Measurements from ENCODE around the gene NPY4R. TPM values are rescaled to one million over a fixed set of nuclear protein-coding genes. Genes with fewer than 3 reads are reported as not detected.
"Not testable (repeated sequence)": the region's sequence is repeated elsewhere in the genome, so short reads cannot be mapped to it uniquely, and the experiment has no call there.

NPY4R gene
- total and polyA plus RNA-seq, 2 donors (not counting 3 experiments of a cell fraction or from before 2014, with no cell fraction given), result not detected

DNA sequence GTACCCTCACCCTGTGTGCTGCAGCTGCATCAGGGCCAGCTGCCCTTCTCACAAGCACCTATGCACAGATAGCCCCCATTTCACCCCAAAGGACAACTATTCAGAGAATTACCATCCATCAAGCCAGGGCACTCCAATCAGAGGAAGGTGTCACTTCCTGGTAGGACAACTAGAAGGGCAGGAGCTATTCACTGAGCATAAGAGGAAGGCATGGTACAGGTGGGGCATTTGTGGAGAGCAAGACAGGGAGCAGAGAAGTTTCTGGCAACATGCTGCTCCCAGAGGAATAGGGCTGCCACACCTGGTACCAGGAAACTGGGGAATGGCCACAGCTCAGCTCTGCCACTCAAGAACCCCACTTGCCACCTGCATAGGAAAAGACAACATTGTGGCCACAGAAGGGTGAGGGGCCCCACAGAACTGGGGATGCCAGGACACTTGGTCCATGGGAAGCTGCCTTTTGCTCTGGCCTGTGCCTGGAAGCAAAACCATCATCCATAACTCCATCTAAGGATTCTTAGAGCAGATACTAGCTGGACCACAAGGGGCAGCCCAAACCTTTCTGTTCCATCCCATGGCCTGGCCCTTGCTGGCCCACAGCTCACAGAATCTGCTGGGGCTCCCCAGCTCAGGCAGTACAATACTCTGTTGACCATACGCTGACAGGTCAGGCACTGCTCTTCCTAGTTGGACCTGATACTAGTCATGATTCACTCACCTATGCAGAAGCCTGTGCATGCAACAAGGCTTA lies 25.8 kb upstream of the NPY4R start:
- POLR2A ChIA-PET; H3K27me3 ChIP-seq (ENCODE audit: control insufficient read depth in 2 of 2, insufficient read depth in 2 of 2, low read length in 2 of 2); H3K36me3 ChIP-seq (ENCODE audit: control insufficient read depth in 2 of 2, extremely low read depth in 1 of 2, insufficient read depth in 2 of 2, low read length in 2 of 2); H3K9me1 ChIP-seq (replicated peaks; ENCODE audit: control insufficient read depth, extremely low read depth, insufficient read depth, low read length); H3K4me1 ChIP-seq (ENCODE audit: control insufficient read depth, extremely low read depth, insufficient read depth, low read length); H3K9me3 ChIP-seq (replicated peaks; ENCODE audit: control insufficient read depth, insufficient read depth, low read length); FAIRE-seq; CTCF ChIA-PET; H3K4me3 ChIP-seq (replicated peaks in 1 of 3; ENCODE audit: insufficient read depth in 1 of 3, low read depth in 1 of 3, low read length in 3 of 3); H3K4me2 ChIP-seq (ENCODE audit: insufficient read depth, low read length); DNase-seq (ENCODE audit: low read depth, low spot score); H3K27ac ChIP-seq (ENCODE audit: insufficient read depth, low read depth, low read length); H3K79me2 ChIP-seq (ENCODE audit: control insufficient read depth, insufficient read depth, low read length); H3K9ac ChIP-seq (replicated peaks; ENCODE audit: extremely low read depth, insufficient read depth, low read length); dilution Hi-C loops (cut with MboI; ENCODE audit: extremely low pct_ligation_motif_present, low sequenced_read_pairs); H2AFZ ChIP-seq (ENCODE audit: low read depth, low read length); H4K20me1 ChIP-seq (replicated peaks; ENCODE audit: control insufficient read depth, extremely low read depth, insufficient read depth, low read length); BruUV-seq (replicated peaks); intact Hi-C loops (cut with micrococcal nuclease): not testable (repeated sequence)

DNA sequence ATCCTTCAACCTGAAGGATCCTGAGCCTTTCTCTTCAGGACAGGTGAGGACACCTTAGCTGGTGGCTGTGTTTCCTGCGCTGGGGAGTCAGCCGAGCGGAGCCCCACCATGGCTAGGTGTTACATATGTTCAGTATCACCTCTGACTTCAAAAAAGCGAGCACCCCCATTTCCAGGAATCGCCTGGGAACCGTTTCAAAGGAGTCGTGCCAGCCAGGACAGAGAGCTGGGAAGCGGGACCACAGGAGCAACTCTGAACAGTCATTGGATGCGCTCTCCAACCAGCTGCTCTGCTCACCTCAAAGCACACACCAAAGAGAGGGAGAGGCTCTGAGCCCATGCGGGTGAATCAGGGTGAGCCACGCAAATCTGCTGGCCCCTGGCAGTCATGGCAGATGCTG lies 24.5 kb upstream of the NPY4R start:
- H3K9me3 ChIP-seq (replicated peaks; ENCODE audit: control insufficient read depth, insufficient read depth, low read length); H3K36me3 ChIP-seq (ENCODE audit: control insufficient read depth in 2 of 2, extremely low read depth in 1 of 2, insufficient read depth in 2 of 2, low read length in 2 of 2); CTCF ChIA-PET; H3K9me1 ChIP-seq (replicated peaks; ENCODE audit: control insufficient read depth, extremely low read depth, insufficient read depth, low read length); H3K79me2 ChIP-seq (ENCODE audit: control insufficient read depth, insufficient read depth, low read length); H3K9ac ChIP-seq (replicated peaks; ENCODE audit: extremely low read depth, insufficient read depth, low read length); H3K4me2 ChIP-seq (ENCODE audit: insufficient read depth, low read length); POLR2A ChIA-PET; FAIRE-seq; DNase-seq (ENCODE audit: low read depth, low spot score); H3K4me3 ChIP-seq (replicated peaks in 1 of 3; ENCODE audit: insufficient read depth in 1 of 3, low read depth in 1 of 3, low read length in 3 of 3); intact Hi-C loops (cut with micrococcal nuclease); dilution Hi-C loops (cut with MboI; ENCODE audit: extremely low pct_ligation_motif_present, low sequenced_read_pairs); H2AFZ ChIP-seq (ENCODE audit: low read depth, low read length); H3K4me1 ChIP-seq (ENCODE audit: control insufficient read depth, extremely low read depth, insufficient read depth, low read length); H3K27ac ChIP-seq (ENCODE audit: insufficient read depth, low read depth, low read length); H4K20me1 ChIP-seq (replicated peaks; ENCODE audit: control insufficient read depth, extremely low read depth, insufficient read depth, low read length); H3K27me3 ChIP-seq (ENCODE audit: control insufficient read depth in 2 of 2, insufficient read depth in 2 of 2, low read length in 2 of 2); BruUV-seq (replicated peaks): not testable (repeated sequence)

DNA sequence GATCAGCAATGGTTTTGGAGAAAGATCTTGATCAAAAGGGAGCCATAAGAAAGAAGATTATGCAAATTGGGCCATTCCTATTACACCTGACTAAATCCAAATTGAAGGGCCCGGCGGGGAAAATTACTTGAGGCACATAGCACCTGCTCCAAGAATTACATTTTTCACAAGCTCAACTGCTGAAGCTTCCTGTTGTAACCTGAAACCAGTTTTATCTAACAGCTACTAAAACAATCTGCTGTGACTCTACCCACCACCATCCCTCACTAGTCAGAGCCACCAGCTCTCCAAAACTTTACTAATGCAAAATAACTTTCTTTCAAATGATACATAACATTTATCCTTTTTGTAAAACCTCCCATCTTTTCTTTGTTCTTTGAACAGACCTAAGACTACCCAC lies 20.7 kb upstream of the NPY4R start:
- H3K9ac ChIP-seq (replicated peaks; ENCODE audit: extremely low read depth, insufficient read depth, low read length); H4K20me1 ChIP-seq (replicated peaks; ENCODE audit: control insufficient read depth, extremely low read depth, insufficient read depth, low read length); dilution Hi-C loops (cut with MboI; ENCODE audit: extremely low pct_ligation_motif_present, low sequenced_read_pairs); intact Hi-C loops (cut with micrococcal nuclease); H2AFZ ChIP-seq (ENCODE audit: low read depth, low read length); H3K79me2 ChIP-seq (ENCODE audit: control insufficient read depth, insufficient read depth, low read length); BruUV-seq (replicated peaks); FAIRE-seq; POLR2A ChIA-PET; H3K9me3 ChIP-seq (replicated peaks; ENCODE audit: control insufficient read depth, insufficient read depth, low read length); DNase-seq (ENCODE audit: low read depth, low spot score); CTCF ChIA-PET; H3K27me3 ChIP-seq (ENCODE audit: control insufficient read depth in 2 of 2, insufficient read depth in 2 of 2, low read length in 2 of 2); H3K4me2 ChIP-seq (ENCODE audit: insufficient read depth, low read length); H3K36me3 ChIP-seq (ENCODE audit: control insufficient read depth in 2 of 2, extremely low read depth in 1 of 2, insufficient read depth in 2 of 2, low read length in 2 of 2); H3K9me1 ChIP-seq (replicated peaks; ENCODE audit: control insufficient read depth, extremely low read depth, insufficient read depth, low read length); H3K4me1 ChIP-seq (ENCODE audit: control insufficient read depth, extremely low read depth, insufficient read depth, low read length); H3K4me3 ChIP-seq (replicated peaks in 1 of 3; ENCODE audit: insufficient read depth in 1 of 3, low read depth in 1 of 3, low read length in 3 of 3); H3K27ac ChIP-seq (ENCODE audit: insufficient read depth, low read depth, low read length): not testable (repeated sequence)

DNA sequence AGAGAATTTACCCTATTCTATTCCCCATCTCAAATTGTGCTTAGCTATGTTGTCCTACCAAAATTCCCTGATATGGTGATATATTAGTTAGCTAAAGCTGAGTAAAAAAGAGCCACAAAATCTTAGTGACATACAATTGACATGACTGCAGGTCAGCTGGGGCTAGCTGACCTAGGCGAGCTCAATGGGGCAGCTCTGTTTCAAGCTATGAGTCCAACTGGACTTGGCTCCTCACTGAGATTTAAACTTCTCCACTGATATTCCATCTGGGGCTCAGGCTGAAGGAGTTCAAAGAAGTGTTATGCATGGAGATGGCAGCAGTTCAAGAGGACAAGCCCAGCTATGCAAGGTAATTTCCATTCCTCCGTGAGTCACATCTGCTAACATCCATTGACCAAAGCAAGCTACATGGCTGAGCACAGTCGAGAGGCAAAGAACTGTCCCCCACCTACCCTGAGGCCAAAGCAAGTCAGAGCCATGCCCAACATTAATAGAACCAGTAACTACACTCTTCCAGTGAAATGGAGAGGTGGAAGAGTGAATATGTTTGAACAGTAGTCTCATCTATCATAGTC lies 9.1 kb upstream of the NPY4R start:
- intact Hi-C loops (cut with micrococcal nuclease); POLR2A ChIA-PET; FAIRE-seq: not testable (repeated sequence)

More for the DNA sequence above, 9.1 kb upstream of the NPY4R start:
- H3K4me3 ChIP-seq (replicated peaks in 1 of 3; ENCODE audit: insufficient read depth in 1 of 3, low read depth in 1 of 3, low read length in 3 of 3); H3K4me1 ChIP-seq (ENCODE audit: control insufficient read depth, extremely low read depth, insufficient read depth, low read length); CTCF ChIA-PET; H3K36me3 ChIP-seq (ENCODE audit: control insufficient read depth in 2 of 2, extremely low read depth in 1 of 2, insufficient read depth in 2 of 2, low read length in 2 of 2); H3K79me2 ChIP-seq (ENCODE audit: control insufficient read depth, insufficient read depth, low read length); H4K20me1 ChIP-seq (replicated peaks; ENCODE audit: control insufficient read depth, extremely low read depth, insufficient read depth, low read length); H3K9me1 ChIP-seq (replicated peaks; ENCODE audit: control insufficient read depth, extremely low read depth, insufficient read depth, low read length); DNase-seq (ENCODE audit: low read depth, low spot score); H3K4me2 ChIP-seq (ENCODE audit: insufficient read depth, low read length); H3K9me3 ChIP-seq (replicated peaks; ENCODE audit: control insufficient read depth, insufficient read depth, low read length); dilution Hi-C loops (cut with MboI; ENCODE audit: extremely low pct_ligation_motif_present, low sequenced_read_pairs); H3K9ac ChIP-seq (replicated peaks; ENCODE audit: extremely low read depth, insufficient read depth, low read length); H2AFZ ChIP-seq (ENCODE audit: low read depth, low read length); H3K27ac ChIP-seq (ENCODE audit: insufficient read depth, low read depth, low read length); BruUV-seq (replicated peaks); H3K27me3 ChIP-seq (ENCODE audit: control insufficient read depth in 2 of 2, insufficient read depth in 2 of 2, low read length in 2 of 2): not testable (repeated sequence)

Measured in endothelial cell of umbilical vein (primary cell).